ENCODE data around the gene IARS2.

GRCh38 chr1:220186752-220187151 lies 92.8 kb downstream of the IARS2 start:
- TF ChIP-seq, protein P1, sequence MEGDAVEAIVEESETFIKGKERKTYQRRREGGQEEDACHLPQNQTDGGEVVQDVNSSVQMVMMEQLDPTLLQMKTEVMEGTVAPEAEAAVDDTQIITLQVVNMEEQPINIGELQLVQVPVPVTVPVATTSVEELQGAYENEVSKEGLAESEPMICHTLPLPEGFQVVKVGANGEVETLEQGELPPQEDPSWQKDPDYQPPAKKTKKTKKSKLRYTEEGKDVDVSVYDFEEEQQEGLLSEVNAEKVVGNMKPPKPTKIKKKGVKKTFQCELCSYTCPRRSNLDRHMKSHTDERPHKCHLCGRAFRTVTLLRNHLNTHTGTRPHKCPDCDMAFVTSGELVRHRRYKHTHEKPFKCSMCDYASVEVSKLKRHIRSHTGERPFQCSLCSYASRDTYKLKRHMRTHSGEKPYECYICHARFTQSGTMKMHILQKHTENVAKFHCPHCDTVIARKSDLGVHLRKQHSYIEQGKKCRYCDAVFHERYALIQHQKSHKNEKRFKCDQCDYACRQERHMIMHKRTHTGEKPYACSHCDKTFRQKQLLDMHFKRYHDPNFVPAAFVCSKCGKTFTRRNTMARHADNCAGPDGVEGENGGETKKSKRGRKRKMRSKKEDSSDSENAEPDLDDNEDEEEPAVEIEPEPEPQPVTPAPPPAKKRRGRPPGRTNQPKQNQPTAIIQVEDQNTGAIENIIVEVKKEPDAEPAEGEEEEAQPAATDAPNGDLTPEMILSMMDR (IDR thresholded peaks at IDR 0.05; ENCODE audit: poor library complexity) = no peak
- no peak for TF ChIP-seq EZH2 (IDR thresholded peaks at IDR 0.05; ENCODE audit: borderline replicate concordance)

All from hepatocyte (in vitro differentiated cells).